Left kidney (tissue), 2 donors: ENCODE measurements around the gene NAPG. TPM values are rescaled to one million over a fixed set of nuclear protein-coding genes. Genes with fewer than 3 reads are reported as not detected.
"Not testable (repeated sequence)": the region's sequence is repeated elsewhere in the genome, so short reads cannot be mapped to it uniquely, and the experiment has no call there.

ENCODE experiments used
- DNase-seq: peaks from one replicate; pipeline ENCODE4 v3.0.0-alpha.2; 2013
- polyA plus RNA-seq: library from polyadenylated mRNA; unstranded; fragments of 120-200 nt; gene quantifications from one replicate; pipeline ENCODE4 v1.2.1, GENCODE V29; 2013; ENCODE audit not compliant: insufficient read length

Gene NAPG
- polyA plus RNA-seq, 1 donor = 32.3 TPM

- no peak for DNase-seq
Measured at GRCh38 chr18:10546557-10547300, 20.9 kb downstream of the NAPG start.

- no peak for DNase-seq
Measured at GRCh38 chr18:10552226-10552625, 26.4 kb downstream of the NAPG start.

- not testable (repeated sequence) for DNase-seq
Measured at GRCh38 chr18:10556251-10556650, 30.4 kb downstream of the NAPG start.

- DNase-seq = no peak
Measured at GRCh38 chr18:10557085-10557677, 31.4 kb downstream of the NAPG start.

GRCh38 chr18:10558243-10558966 is 32.6 kb downstream of the NAPG start:
- no peak for DNase-seq

GRCh38 chr18:10558967-10559298 is 33.1 kb downstream of the NAPG start:
- no peak for DNase-seq

- no peak for DNase-seq
Measured at GRCh38 chr18:10559553-10560451, 34.0 kb downstream of the NAPG start.

GRCh38 chr18:10560452-10561045 is 34.7 kb downstream of the NAPG start:
- DNase-seq = peak; percentile 86

GRCh38 chr18:10562773-10563160 is 36.9 kb downstream of the NAPG start:
- no peak for DNase-seq

- no peak for DNase-seq
Measured at GRCh38 chr18:10563886-10564285, 38.1 kb downstream of the NAPG start.

- DNase-seq = no peak
Measured at GRCh38 chr18:10564975-10565773, 39.3 kb downstream of the NAPG start.

- DNase-seq = no peak
Measured at GRCh38 chr18:10565835-10566234, 40.0 kb downstream of the NAPG start.

GRCh38 chr18:10566390-10566789 is 40.6 kb downstream of the NAPG start:
- no peak for DNase-seq

GRCh38 chr18:10569941-10570340 is 44.1 kb downstream of the NAPG start:
- not testable (repeated sequence) for DNase-seq

GRCh38 chr18:10570622-10571021 is 44.8 kb downstream of the NAPG start:
- DNase-seq = no peak

- no peak for DNase-seq
Measured at GRCh38 chr18:10571537-10571936, 45.7 kb downstream of the NAPG start.

GRCh38 chr18:10573261-10573660 is 47.4 kb downstream of the NAPG start:
- not testable (repeated sequence) for DNase-seq

GRCh38 chr18:10574412-10574811 is 48.6 kb downstream of the NAPG start:
- DNase-seq = not testable (repeated sequence)

GRCh38 chr18:10577842-10578572 is 52.2 kb downstream of the NAPG start:
- not testable (repeated sequence) for DNase-seq

GRCh38 chr18:10578573-10578899 is 52.7 kb downstream of the NAPG start:
- DNase-seq = not testable (repeated sequence)
